D721Med (cell line): ENCODE results near the gene MAPKAPK5.
"Not testable (repeated sequence)": the region's sequence is repeated elsewhere in the genome, so short reads cannot be mapped to it uniquely, and the experiment has no call there.

Experiments
- DNase-seq: peaks from one replicate; pipeline ENCODE4 v3.0.0; 2011; ENCODE audit warnings: low spot score; ENCODE audit not compliant: insufficient read length
- FAIRE-seq: peaks from 2 replicates; lab custom pipeline; 2011; peaks lifted over from hg19 to GRCh38; lab: Jason Lieb, UNC
- TF ChIP-seq, protein P1 (sequence below): IDR thresholded peaks from 2 replicates; pipeline ENCODE4 v1.5.1; 2012; ENCODE audit warnings: mild to moderate bottlenecking, control low read depth; ENCODE audit not compliant: insufficient read depth; ENCODE audit errors: missing control alignments

MAPKAPK5 gene

DNA sequence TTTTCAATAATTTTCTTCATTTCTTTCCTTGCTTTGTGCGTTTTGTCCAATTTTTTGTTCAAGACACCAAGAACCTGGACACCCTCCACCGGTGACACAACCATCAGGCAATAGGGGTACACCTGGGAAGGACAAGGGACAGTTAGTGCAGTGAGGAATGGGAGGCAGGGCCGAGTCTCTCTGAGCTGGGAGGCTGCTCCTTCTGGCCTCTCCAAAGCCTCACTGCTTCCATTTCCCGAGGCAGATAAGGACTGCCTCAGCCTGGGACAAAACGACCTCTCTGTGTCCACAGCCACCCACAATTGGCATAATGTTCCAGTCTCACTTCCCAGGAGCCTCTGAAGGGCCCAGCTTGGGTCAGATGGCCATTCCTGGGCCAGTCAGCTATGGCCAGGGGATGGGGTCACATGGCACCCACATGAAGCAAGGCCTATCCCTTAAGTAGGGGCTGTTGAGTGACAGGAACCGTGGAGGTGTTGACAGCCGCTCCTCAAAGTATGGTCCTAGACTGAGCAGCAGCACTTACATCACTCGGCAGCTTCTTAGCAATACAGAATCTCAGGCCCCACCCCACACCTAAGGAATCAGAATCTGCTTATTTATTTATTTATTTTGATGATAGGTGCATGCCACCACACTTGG, 13.6 kb upstream of the MAPKAPK5 start:
- DNase-seq (no peak), FAIRE-seq (no peak)
- TF ChIP-seq, protein P1, sequence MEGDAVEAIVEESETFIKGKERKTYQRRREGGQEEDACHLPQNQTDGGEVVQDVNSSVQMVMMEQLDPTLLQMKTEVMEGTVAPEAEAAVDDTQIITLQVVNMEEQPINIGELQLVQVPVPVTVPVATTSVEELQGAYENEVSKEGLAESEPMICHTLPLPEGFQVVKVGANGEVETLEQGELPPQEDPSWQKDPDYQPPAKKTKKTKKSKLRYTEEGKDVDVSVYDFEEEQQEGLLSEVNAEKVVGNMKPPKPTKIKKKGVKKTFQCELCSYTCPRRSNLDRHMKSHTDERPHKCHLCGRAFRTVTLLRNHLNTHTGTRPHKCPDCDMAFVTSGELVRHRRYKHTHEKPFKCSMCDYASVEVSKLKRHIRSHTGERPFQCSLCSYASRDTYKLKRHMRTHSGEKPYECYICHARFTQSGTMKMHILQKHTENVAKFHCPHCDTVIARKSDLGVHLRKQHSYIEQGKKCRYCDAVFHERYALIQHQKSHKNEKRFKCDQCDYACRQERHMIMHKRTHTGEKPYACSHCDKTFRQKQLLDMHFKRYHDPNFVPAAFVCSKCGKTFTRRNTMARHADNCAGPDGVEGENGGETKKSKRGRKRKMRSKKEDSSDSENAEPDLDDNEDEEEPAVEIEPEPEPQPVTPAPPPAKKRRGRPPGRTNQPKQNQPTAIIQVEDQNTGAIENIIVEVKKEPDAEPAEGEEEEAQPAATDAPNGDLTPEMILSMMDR = no peak

DNA sequence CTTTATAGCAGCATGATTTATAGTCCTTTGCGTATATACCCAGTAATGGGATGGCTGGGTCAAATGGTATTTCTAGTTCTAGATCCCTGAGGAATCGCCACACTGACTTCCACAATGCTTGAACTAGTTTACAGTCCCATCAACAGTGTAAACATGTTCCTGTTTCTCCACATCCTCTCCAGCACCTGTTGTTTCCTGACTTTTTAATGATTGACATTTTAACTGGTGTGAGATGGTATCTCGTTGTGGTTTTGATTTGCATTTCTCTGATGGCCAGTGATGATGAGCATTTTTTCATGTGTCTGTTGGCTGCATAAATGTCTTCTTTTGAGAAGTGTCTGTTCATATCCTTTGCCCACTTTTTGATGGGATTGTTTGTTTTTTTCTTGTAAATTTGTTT, 12.4 kb upstream of the MAPKAPK5 start:
- DNase-seq, FAIRE-seq: not testable (repeated sequence)

DNA sequence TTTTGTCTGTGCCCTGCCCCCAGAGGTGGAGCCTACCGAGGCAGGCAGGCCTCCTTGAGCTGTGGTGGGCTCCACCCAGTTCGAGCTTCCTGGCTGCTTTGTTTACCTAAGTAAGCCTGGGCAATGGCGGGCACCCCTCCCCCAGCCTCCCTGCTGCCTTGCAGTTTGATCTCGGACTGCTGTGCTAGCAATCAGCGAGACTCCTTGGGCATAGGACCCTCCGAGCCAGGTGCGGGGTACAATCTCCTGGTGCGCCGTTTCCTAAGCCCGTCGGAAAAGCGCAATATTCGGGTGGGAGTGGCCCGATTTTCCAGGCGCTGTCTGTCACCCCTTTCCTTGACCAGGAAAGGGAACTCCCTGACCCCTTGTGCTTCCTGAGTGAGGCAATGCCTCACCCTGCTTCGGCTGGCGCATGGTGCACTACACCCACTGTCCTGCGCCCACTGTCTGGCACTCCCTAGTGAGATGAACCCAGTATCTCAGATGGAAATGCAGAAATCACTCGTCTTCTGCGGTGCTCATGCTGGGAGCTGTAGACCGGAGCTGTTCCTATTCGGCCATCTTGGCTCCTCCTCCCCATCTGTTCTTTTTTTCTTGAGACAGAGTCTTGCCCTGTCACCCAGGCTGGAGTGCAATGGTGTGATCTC, 7.2 kb upstream of the MAPKAPK5 start:
- not testable (repeated sequence) for FAIRE-seq, DNase-seq

DNA sequence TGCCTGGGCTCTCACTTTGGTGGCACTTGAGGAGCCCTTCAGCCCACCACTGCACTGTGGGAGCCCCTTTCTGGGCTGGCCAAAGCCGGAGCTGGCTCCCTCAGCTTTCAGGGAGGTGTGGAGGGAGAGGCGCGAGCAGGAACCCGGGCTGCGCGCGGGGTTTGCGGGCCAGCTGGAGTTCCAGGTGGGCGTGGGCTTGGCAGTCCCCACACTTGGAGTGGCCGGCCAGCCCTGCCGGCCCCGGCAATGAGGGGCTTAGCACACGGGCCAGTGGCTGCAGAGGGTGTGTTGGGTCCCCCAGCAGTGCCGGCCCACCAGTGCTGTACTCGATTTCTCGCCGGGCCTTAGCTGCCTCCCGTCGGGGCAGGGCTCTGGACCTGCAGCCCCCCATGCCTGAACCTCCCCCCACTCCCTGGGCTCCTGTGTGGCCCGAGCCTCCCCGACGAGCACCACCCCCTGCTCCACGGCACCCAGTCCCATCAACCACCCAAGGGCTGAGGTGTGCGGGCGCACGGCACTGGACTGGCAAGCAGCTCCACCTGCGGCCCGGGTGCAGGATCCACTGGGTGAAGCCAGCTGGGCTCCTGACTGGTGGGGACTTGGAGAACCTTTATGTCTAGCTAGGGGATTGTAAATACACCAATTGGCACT, 6.4 kb upstream of the MAPKAPK5 start:
- not testable (repeated sequence) for FAIRE-seq, DNase-seq

DNA sequence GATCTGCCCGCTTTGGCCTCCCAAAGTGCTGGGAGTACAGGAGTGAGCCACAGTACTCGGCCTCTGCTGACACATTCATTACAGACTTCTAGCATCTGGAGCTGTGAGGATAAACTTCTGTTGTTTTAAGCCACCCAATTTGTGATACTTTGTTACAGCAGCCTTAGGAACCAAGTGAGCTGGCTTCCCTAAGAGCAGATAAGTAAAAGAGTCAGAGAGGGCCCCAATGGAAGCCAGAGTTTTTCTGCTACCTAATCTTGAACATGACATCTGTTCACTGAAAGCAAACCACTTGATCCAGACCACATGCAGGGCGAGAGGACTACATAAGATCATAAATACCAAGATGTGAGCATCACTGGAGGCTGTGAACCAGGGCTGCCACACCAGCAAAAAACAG, 3.7 kb upstream of the MAPKAPK5 start:
- no peak for FAIRE-seq
- peak; percentile 47 for DNase-seq
- TF ChIP-seq, protein P1 = no peak

DNA sequence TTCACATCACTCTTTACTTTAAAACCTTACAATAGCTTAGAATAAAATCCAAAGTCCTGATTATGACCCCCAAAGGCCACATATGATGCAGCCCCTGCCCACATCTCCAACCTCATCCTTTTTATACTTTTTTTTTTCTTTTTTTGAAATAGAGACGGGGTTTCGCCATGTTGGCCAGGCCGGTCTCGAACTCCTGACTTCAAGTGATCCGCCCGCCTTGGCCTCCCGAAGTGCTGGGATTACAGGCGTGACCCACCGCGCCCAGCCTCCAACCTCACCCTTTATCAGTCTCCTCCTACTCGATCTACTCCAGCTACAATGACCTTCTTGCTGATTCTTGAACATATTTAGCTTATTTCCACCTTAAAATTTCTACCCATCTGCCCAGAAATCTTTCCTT, 1.2 kb upstream of the MAPKAPK5 start:
- TF ChIP-seq, protein P1 = no peak
- DNase-seq (no peak), FAIRE-seq (no peak)

DNA sequence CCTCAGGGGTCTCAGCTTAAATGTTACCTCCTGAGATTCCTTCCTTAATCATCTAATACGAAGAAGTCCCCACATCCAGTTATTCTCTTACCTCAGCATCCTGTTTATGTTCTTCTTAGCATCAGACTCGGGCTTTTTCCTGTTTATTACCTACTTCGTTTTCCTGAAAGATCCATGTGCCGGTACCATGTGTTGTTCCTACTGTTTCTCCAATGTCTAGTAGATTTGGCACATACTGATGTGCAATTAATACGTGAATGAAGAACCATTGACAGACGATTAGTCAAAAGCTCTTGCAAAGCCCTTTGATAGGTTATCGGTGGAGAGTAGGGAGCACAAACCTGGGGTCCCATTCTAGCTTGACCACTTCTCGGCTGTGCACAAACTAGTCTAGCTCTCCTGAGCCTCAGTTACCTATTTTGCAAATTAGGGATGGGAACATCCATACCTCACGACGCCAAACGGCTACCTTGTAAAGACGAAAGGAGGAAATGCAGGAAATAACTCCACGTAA, 735 bp upstream of the MAPKAPK5 start:
- TF ChIP-seq, protein P1 = no peak
- no peak for FAIRE-seq
- DNase-seq = no peak

DNA sequence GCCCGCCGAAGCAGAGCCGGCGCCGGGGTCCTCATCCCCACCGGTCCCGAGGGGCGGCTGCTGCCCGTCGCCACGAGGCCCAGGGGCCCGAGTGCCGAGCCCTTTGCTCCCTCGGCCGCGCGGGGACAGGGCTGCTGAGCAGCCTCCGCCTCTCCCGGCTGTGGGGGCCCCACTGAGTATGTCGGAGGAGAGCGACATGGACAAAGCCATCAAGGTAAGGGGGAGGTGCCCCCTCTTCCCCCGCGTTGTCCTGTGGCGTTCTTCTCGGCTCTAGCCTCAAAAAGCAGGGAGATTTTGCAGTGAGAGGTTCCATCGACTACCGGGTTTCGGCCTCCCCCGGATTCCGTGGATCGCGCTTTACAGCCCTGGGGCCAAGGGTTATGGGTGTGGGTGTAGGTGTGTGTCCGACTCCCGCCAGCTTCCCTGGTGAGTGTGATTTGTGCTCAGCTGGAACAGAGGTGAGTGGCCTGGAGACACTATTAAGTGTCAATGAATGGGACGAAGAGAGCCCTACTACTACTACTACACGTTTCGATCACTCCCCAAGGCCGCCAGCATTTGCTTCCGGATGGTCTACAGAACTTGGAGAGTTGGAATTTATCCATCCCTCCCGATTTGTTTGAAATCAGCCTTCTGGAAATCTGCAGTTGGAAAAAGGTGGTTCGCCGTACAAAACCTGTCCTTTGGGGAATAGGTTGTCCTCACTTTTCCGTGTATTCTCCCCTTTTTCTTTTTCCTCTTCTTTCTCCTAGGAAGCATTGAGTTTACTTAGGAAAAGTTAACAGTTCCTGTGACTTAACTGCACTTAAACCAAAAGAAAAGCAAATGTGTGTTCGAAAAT, 748 bp downstream of the MAPKAPK5 start:
- FAIRE-seq (no peak), DNase-seq (no peak)
- TF ChIP-seq, protein P1 = no peak
